HepG2 (cell line): ENCODE data around the gene SEMA5B. TPM values are rescaled to one million over a fixed set of nuclear protein-coding genes. Genes with fewer than 3 reads are reported as not detected.

ENCODE experiments used
- AKAP8 ChIP-seq: sonication (generic); formaldehyde crosslinking; IDR thresholded peaks from 2 replicates; pipeline ENCODE4 v1.5.1; 2020; ENCODE audit warnings: mild to moderate bottlenecking, missing genetic modification reagents
- BCL6 ChIP-seq: IDR thresholded peaks from 2 replicates; pipeline ENCODE4 v1.6.1; 2016; ENCODE audit warnings: missing genetic modification reagents, missing compliant biosample characterization
- CREB3 ChIP-seq: sonication (generic); formaldehyde crosslinking; IDR thresholded peaks from 2 replicates; pipeline ENCODE4 v1.5.0; 2020; ENCODE audit warnings: missing genetic modification reagents
- DMAP1 ChIP-seq: IDR thresholded peaks from 2 replicates; pipeline ENCODE4 v1.6.1; 2016
- HCFC1 ChIP-seq: fragments of 150-350 bp; IDR thresholded peaks from 2 replicates; pipeline ENCODE4 v1.6.1; 2014; ENCODE audit warnings: low read depth, low read length
- HMG20B ChIP-seq: conservative IDR thresholded peaks from 2 replicates; pipeline ENCODE4 v1.6.1; 2016; ENCODE audit warnings: missing genetic modification reagents, missing compliant biosample characterization
- JUND ChIP-seq: sonication (generic); formaldehyde crosslinking; IDR thresholded peaks from 2 replicates; pipeline ENCODE4 v1.8.0; 2022; ENCODE audit warnings: mild to moderate bottlenecking, missing genetic modification reagents
- KDM5A ChIP-seq: fragments of 200-600 bp; sonication (generic); IDR thresholded peaks from 2 replicates; pipeline ENCODE4 v1.7.0; 2018; ENCODE audit warnings: antibody characterized with exemption, mild to moderate bottlenecking, low read length, borderline replicate concordance
- KLF12 ChIP-seq: sonication (generic); formaldehyde crosslinking; IDR thresholded peaks from 2 replicates; pipeline ENCODE4 v1.4.0; 2020; ENCODE audit warnings: missing genetic modification reagents, borderline replicate concordance
- KLF13 ChIP-seq: sonication (generic); formaldehyde crosslinking; IDR thresholded peaks from 2 replicates; pipeline ENCODE4 v1.4.0; 2020; ENCODE audit warnings: mild to moderate bottlenecking, missing genetic modification reagents
- MXI1 ChIP-seq: IDR thresholded peaks from 3 replicates; pipeline ENCODE4 v1.6.1; 2012; ENCODE audit warnings: low read depth, low read length, inconsistent platforms, borderline replicate concordance
- NCOR1 ChIP-seq: fragments of 200-600 bp; sonication (generic); IDR thresholded peaks from 2 replicates; pipeline ENCODE4 v1.7.0; 2017; ENCODE audit warnings: antibody characterized with exemption, low read length, borderline replicate concordance
- NFKBIZ ChIP-seq: IDR thresholded peaks from 2 replicates; pipeline ENCODE4 v1.6.1; 2018; ENCODE audit warnings: missing genetic modification reagents, missing compliant biosample characterization
- POLR2G ChIP-seq: fragments of 200-400 bp; formaldehyde crosslinking; IDR thresholded peaks from 2 replicates; pipeline ENCODE4 v1.6.1; 2018; ENCODE audit warnings: mild to moderate bottlenecking, low read depth, low read length, moderate library complexity
- RFXAP ChIP-seq: sonication (generic); formaldehyde crosslinking; IDR thresholded peaks from 2 replicates; pipeline ENCODE4 v1.4.0; 2020; ENCODE audit warnings: missing genetic modification reagents, borderline replicate concordance
- SMAD1 ChIP-seq: sonication (generic); formaldehyde crosslinking; IDR thresholded peaks from 2 replicates; pipeline ENCODE4 v1.4.0; 2020; ENCODE audit warnings: missing genetic modification reagents, low read depth, mild to moderate bottlenecking, borderline replicate concordance
- SNAPC2 ChIP-seq: sonication (generic); formaldehyde crosslinking; IDR thresholded peaks from 2 replicates; pipeline ENCODE4 v1.8.1; 2022; ENCODE audit warnings: mild to moderate bottlenecking, missing genetic modification reagents
- ZBTB25 ChIP-seq: IDR thresholded peaks from 2 replicates; pipeline ENCODE4 v1.6.1; 2018; ENCODE audit warnings: missing genetic modification reagents
- ZNF264 ChIP-seq: sonication (generic); formaldehyde crosslinking; IDR thresholded peaks from 2 replicates; pipeline ENCODE4 v1.4.0; 2020; ENCODE audit warnings: missing genetic modification reagents
- ZNF280D ChIP-seq: sonication (generic); formaldehyde crosslinking; IDR thresholded peaks from 2 replicates; pipeline ENCODE4 v1.5.1; 2020; ENCODE audit warnings: mild to moderate bottlenecking, missing genetic modification reagents
- ZNF282 ChIP-seq: fragments of 450-650 bp; IDR thresholded peaks from 2 replicates; pipeline ENCODE4 v1.6.1; 2018; ENCODE audit not compliant: partially characterized antibody
- ZNF326 ChIP-seq: sonication (generic); formaldehyde crosslinking; IDR thresholded peaks from 2 replicates; pipeline ENCODE4 v1.4.0; 2020; ENCODE audit warnings: missing genetic modification reagents, borderline replicate concordance
- ZNF580 ChIP-seq: IDR thresholded peaks from 2 replicates; pipeline ENCODE4 v1.6.1; 2016; ENCODE audit warnings: low read depth, borderline replicate concordance
- ZNF761 ChIP-seq: sonication (generic); formaldehyde crosslinking; conservative IDR thresholded peaks from 2 replicates; pipeline ENCODE4 v1.4.0; 2020; ENCODE audit warnings: mild to moderate bottlenecking, missing genetic modification reagents
- ZNF773 ChIP-seq: sonication (generic); formaldehyde crosslinking; IDR thresholded peaks from 2 replicates; pipeline ENCODE4 v1.4.0; 2020; ENCODE audit warnings: missing genetic modification reagents, borderline replicate concordance
- ZSCAN25 ChIP-seq: sonication (generic); formaldehyde crosslinking; IDR thresholded peaks from 2 replicates; pipeline ENCODE4 v1.8.0; 2022; ENCODE audit warnings: mild to moderate bottlenecking, missing genetic modification reagents
- ZSCAN9 ChIP-seq: IDR thresholded peaks from 2 replicates; pipeline ENCODE4 v1.6.1; 2016; ENCODE audit warnings: borderline replicate concordance
- polyA plus RNA-seq, 8 experiments: library from polyadenylated mRNA; depleted of rRNA in 3 of 8; stranded (reverse) in 7 of 8; unstranded in 1 of 8; fragments of >200 nt; fragmentation: Illumina TruSeq in 4 of 8; extraction: Trizol in 4 of 8; gene quantifications; 2 replicates each; pipeline versions ENCODE4 v1.2.1 to v1.2.3, GENCODE V29; 2011 to 2016; ENCODE audit warnings: low read depth in 4 of 8, missing spikeins in 1 of 8, mixed read lengths in 1 of 8; ENCODE audit not compliant: insufficient read depth in 1 of 8
- total RNA-seq, 5 experiments: library from RNA; depleted of rRNA; stranded (reverse); fragments of >200 nt; fragmentation: Illumina TruSeq; extraction: Trizol; gene quantifications; 2 replicates each; pipeline ENCODE4 v1.2.3, GENCODE V29; 2016; ENCODE audit warnings: low read depth in 1 of 5

SEMA5B gene
- total and polyA plus RNA-seq, 2 of the 13 experiments (the other 11 are each of a cell fraction or from before 2014, with no cell fraction given): not detected

- TF ChIP-seq ZNF280D (CRISPR knock-in tag) (no peak), SMAD1 (CRISPR knock-in tag) (no peak), KLF12 (CRISPR knock-in tag) (peak; percentile 60; the same call in 1 of the 2 replicates), RFXAP (no peak), DMAP1 (CRISPR knock-in tag) (no peak; the same call in 1 of the 2 replicates), ZNF282 (no peak), ZNF761 (CRISPR knock-in tag) (no peak), MXI1 (0 out of 3 replicates have a peak, but pooled peaks have one; percentile 26), KLF13 (no peak), CREB3 (CRISPR knock-in tag) (no peak), HMG20B (CRISPR knock-in tag) (no peak), ZNF773 (CRISPR knock-in tag) (no peak), ZSCAN9 (CRISPR knock-in tag) (0 out of 2 replicates have a peak, but pooled peaks have one; percentile 19), HCFC1 (no peak), BCL6 (CRISPR knock-in tag) (no peak), ZNF580 (no peak), SNAPC2 (no peak), AKAP8 (CRISPR knock-in tag) (0 out of 2 replicates have a peak, but pooled peaks have one; percentile 17), ZBTB25 (CRISPR knock-in tag) (no peak), NFKBIZ (CRISPR knock-in tag) (no peak), POLR2G (peak; percentile 68), KDM5A (no peak; the same call in 1 of the 2 replicates), JUND (CRISPR knock-in tag) (no peak), ZNF264 (no peak), ZNF326 (CRISPR knock-in tag) (no peak), NCOR1 (no peak), ZSCAN25 (no peak)
Measured at GRCh38 chr3:123067689-123068600, 40.4 kb upstream of the SEMA5B start (continued).
